ENCODE measurements around the gene CARTPT.
A peak's percentile ranks its signal among the peaks of the same experiment; 100 is the strongest.

The CARTPT gene

GRCh38 chr5:71737931-71738539, 19.0 kb downstream of the CARTPT start:
- DNase-seq (ENCODE audit: low read depth): no peak

GRCh38 chr5:71738662-71739361, 19.7 kb downstream of the CARTPT start:
- DNase-seq (ENCODE audit: low read depth): no peak

- DNase-seq (ENCODE audit: low read depth): no peak
Observed at GRCh38 chr5:71740015-71740753, 21.1 kb downstream of the CARTPT start.

GRCh38 chr5:71743155-71743554, 24.1 kb downstream of the CARTPT start:
- DNase-seq (ENCODE audit: low read depth): no peak

- no peak for DNase-seq (ENCODE audit: low read depth)
Observed at GRCh38 chr5:71744009-71744790, 25.1 kb downstream of the CARTPT start.

- DNase-seq (ENCODE audit: low read depth): no peak
Observed at GRCh38 chr5:71747182-71747581, 28.1 kb downstream of the CARTPT start.

GRCh38 chr5:71748360-71748759, 29.3 kb downstream of the CARTPT start:
- DNase-seq (ENCODE audit: low read depth): no peak

GRCh38 chr5:71751422-71751821, 32.3 kb downstream of the CARTPT start:
- no peak for DNase-seq (ENCODE audit: low read depth)

GRCh38 chr5:71752441-71753190, 33.5 kb downstream of the CARTPT start:
- DNase-seq (ENCODE audit: low read depth): no peak

- DNase-seq (ENCODE audit: low read depth): peak; percentile 12
Observed at GRCh38 chr5:71757590-71758543, 38.8 kb downstream of the CARTPT start.

- no peak for DNase-seq (ENCODE audit: low read depth)
Observed at GRCh38 chr5:71762826-71763225, 43.8 kb downstream of the CARTPT start.

GRCh38 chr5:71767661-71768060, 48.6 kb downstream of the CARTPT start:
- DNase-seq (ENCODE audit: low read depth): no peak

- DNase-seq (ENCODE audit: low read depth): no peak
Observed at GRCh38 chr5:71769287-71769686, 50.2 kb downstream of the CARTPT start.

GRCh38 chr5:71770381-71770780, 51.3 kb downstream of the CARTPT start:
- no peak for DNase-seq (ENCODE audit: low read depth)

All from HS-27A (cell line).